GM12892 (cell line): Measurements from ENCODE around the gene PRKAA2.

ENCODE experiments used
- POLR2A ChIP-seq: IDR thresholded peaks from 2 replicates; pipeline ENCODE4 v1.6.1; 2011; ENCODE audit warnings: low read depth, low read length, control low read depth
- POLR2AphosphoS5 ChIP-seq: IDR thresholded peaks from 2 replicates; pipeline ENCODE4 v1.6.1; 2011; ENCODE audit warnings: low read depth, low read length, control low read depth
- TAF1 ChIP-seq: IDR thresholded peaks from 2 replicates; pipeline ENCODE4 v1.6.1; 2011; ENCODE audit warnings: low read depth, mild to moderate bottlenecking, control low read depth, low read length, borderline replicate concordance

DNA sequence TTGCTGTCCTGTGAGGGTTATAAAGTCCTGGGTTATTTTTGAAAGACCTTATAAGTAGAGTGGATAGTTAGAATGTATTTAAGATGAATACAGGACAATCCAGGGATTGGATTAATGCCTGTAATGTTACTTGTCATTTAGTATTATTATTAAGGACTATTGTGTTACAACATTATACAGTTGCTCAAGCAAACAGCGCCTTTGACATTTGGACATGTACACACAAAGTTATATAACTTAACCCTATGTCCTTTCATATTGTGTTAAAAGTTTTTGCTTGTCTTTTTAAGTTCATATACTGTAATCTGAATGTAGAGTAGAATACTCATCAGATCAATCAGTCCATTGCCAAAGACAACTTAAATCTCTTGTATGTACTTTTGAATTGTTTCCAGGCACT, 2.0 kb downstream of the PRKAA2 start:
- no peak for TF ChIP-seq POLR2AphosphoS5
- no peak for TF ChIP-seq POLR2A
- TF ChIP-seq TAF1: no peak
